T-helper 17 cell (primary cell): ENCODE results near the gene CNTN4. TPM values are rescaled to one million over a fixed set of nuclear protein-coding genes. Genes with fewer than 3 reads are reported as not detected.

Experiments used
- ATAC-seq: fragments of 150-1000 bp; cut with Tn5 transposase; 2 replicates; pipeline ENCODE4 v1.10.0; 2021; ENCODE audit warnings: mild to moderate bottlenecking, moderate library complexity
- DNase-seq, 3 donors: peaks; one replicate each; pipeline versions ENCODE4 v3.0.0 to v3.0.0-alpha.2; 2020 to 2021
- H3K9me3 ChIP-seq: one replicate; pipeline ENCODE4 v1.7.0; 2013; ENCODE audit warnings: low read length, mild to moderate bottlenecking; ENCODE audit not compliant: control insufficient read depth, poor library complexity, severe bottlenecking
- H3K27ac Mint-ChIP-seq: one replicate; pipeline ENCODE4 v1.8.0; 2022; ENCODE audit warnings: mild to moderate bottlenecking, moderate library complexity, mixed read lengths
- H3K27me3 Mint-ChIP-seq: one replicate; pipeline ENCODE4 v1.8.0; 2022; ENCODE audit warnings: mixed read lengths
- H3K36me3 Mint-ChIP-seq: one replicate; pipeline ENCODE4 v1.8.0; 2022; ENCODE audit warnings: low read depth, mixed read lengths
- H3K4me1 Mint-ChIP-seq: one replicate; pipeline ENCODE4 v1.8.0; 2022; ENCODE audit warnings: mild to moderate bottlenecking, mixed read lengths
- H3K4me3 Mint-ChIP-seq: one replicate; pipeline ENCODE4 v1.8.0; 2022; ENCODE audit warnings: mild to moderate bottlenecking, moderate library complexity, mixed read lengths
- total RNA-seq, 4 donors: library from RNA in 2 of 4; stranded (reverse) in 2 of 4; gene quantifications; one replicate each; pipeline ENCODE4 v1.2.3 and lab custom pipeline; 2022 to 2026

Gene CNTN4
- total RNA-seq, 2 donors from 2014 or later: not detected

DNA sequence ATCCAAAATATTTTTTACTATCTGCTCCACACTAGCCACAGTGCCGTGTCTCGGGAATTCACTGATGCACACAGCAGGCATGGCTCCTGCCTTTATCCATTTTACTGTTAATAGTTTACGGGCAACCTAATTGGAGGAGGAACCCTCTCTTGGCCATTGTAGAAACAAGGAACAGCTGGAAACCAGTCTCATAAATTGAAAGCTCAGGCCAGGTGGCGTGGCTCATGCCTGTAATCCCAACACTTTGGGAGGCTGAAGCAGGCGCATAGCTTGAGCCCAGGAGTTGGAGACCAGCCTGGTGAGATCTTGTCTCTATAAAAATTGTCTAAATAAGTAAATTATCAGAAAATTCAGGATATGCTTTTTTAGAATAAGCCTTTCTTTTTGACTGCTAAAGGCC, 972.5 kb downstream of the CNTN4 start:
- H3K4me1 Mint-ChIP-seq: no peaks in the 10 kb centered on the region
- H3K9me3 ChIP-seq: no peaks in the 10 kb centered on the region
- no peaks in the 10 kb centered on the region for H3K36me3 Mint-ChIP-seq
- H3K27ac Mint-ChIP-seq: no peak overlapping the region
- H3K4me3 Mint-ChIP-seq: no peak overlapping the region
- no peak for ATAC-seq
- no peaks in the 10 kb centered on the region for H3K27me3 Mint-ChIP-seq
- DNase-seq: no peak

DNA sequence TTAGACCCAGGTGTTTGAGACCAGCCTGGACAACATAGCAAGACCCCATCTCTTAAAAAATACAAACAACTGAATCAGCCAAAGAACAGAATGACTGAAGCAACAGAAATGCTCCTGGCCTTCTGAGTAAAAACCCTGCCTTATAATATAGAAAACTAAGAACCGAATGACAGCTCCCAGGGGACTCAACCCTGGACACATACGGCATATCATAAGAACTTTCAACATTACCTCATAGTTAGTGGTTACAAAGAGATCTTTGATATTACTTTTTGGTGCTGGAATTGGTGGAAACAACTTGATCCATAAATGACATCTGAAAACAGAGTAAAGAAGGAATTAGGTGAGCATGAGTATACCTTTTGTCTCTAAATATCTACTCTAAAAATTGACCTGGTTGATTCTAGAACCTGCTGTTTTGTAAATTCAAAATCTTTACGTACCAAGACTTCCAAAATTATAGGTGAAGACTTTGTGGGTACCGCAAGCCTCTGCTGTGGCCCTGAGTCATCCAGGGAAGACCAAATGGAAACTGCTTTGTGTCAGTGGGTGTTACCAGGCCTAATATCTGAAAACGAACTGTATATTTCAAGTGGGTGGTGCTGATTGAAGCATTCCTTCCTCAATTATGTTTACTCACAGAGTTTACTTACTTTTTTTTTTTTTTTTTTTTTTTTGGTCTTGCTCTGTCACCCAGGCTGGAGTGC, 976.0 kb downstream of the CNTN4 start:
- Mint-ChIP-seq H3K4me1 (peaks cover 5% of the 10 kb centered on the region), H3K36me3 (no peaks in the 10 kb centered on the region), H3K27me3 (peaks cover 8% of the 10 kb centered on the region), H3K27ac (no peak overlapping the region), H3K4me3 (no peak overlapping the region)
- ATAC-seq: no peak
- H3K9me3 ChIP-seq: no peaks in the 10 kb centered on the region
- no peak for DNase-seq

DNA sequence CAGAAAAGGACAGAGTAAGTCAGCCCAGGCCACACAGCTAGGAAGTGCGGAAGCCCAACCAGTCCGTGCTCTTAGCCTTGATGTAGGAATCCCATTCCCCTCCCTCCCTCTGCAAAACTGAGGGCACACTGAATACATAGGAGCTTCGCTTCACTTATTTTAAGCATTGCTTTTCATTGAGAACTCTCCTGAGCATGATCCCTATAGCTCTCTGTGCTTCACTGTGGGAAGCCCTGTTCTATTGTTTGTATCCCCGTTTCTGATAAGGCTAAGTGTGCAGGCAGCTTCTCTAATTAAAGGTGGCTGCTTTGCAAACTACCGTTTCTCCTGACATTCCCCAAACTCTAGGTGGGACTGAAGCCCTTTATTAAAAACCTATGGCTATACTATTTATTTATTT, 981.6 kb downstream of the CNTN4 start:
- no peak for DNase-seq
- Mint-ChIP-seq H3K36me3 (no peaks in the 10 kb centered on the region), H3K4me1 (peaks cover 7% of the 10 kb centered on the region), H3K27ac (no peak overlapping the region), H3K4me3 (no peak overlapping the region), H3K27me3 (peaks cover 13% of the 10 kb centered on the region)
- no peak for ATAC-seq
- H3K9me3 ChIP-seq: no peaks in the 10 kb centered on the region

DNA sequence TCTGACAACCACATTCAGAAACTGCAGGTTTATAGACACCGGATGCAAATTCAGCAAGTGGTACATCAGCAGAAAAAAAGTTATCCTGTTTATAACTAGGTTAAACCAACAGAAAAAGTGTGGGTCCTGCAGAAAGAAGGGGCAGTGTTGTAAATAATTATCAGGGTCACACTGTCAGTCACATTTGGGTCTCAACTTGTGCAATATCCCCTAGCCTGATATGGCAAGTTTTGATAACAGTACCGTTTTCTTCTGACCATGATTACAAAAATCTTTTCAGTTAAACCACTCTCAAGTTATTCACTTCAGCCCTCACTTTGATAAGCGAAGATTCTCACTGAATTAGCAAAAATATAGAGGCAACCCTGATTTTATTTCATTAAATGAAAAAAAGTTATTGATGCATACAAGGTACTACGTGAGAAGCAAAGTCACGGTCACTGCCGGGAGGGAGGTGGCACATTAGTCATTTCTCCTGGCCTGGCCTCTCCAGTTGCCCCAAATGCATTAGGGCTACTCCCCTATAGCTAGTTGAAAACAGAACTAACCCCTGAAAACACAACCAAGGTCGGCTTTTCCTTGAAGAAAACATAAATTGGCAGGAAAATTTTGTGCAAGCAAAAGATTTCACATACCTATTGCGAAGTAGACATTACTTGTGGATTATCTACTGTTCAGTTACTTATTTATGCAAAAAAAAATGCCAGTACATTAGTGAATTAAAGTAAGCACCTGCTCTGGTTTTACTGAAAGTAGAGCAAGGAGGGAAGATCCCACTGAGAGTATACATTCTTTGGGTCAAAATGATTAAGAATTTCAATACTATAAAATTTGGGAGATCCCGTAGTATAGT, 982.9 kb downstream of the CNTN4 start:
- ATAC-seq: no peak
- Mint-ChIP-seq H3K27ac (no peak overlapping the region), H3K36me3 (no peaks in the 10 kb centered on the region), H3K4me1 (peaks cover 10% of the 10 kb centered on the region), H3K4me3 (no peak overlapping the region), H3K27me3 (peaks cover 13% of the 10 kb centered on the region)
- no peaks in the 10 kb centered on the region for H3K9me3 ChIP-seq
- DNase-seq: no peak

DNA sequence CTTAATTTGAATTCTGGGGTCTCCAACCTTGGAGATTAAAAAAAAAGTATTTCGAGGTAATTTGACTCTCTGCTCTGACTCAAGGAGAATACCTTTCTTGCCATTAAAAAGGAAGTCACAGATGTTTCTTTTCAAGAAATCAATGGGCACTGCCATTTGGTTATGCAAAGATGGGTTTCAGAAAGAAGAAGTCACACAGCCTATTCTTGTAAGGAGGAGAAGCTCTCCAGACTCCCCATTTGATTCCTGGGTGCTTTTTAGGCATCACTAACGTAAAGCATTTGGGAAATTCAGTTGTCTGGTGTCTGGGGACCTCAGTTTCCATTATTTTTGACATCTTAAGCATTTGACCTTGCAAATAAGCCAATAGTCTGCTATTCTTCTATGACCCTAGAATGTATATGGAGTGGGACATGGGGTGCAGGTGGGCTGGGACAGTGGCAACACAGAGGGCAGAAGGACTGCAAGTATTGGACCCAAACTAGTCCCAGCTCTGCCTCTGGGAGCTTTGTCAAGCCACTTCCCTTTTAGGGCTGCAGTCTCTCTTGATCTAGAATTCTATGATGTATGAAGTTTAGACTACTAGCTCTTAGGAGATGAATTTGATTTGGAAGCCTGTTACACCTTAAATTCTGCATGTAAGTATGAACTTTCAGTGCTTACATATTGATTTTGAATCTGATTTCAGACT, 983.7 kb downstream of the CNTN4 start:
- DNase-seq (no peak), ATAC-seq (no peak)
- no peaks in the 10 kb centered on the region for H3K36me3 Mint-ChIP-seq
- H3K27ac Mint-ChIP-seq: no peak overlapping the region
- no peaks in the 10 kb centered on the region for H3K9me3 ChIP-seq
- H3K4me1 Mint-ChIP-seq: peaks cover 10% of the 10 kb centered on the region
- H3K27me3 Mint-ChIP-seq: peaks cover 13% of the 10 kb centered on the region
- H3K4me3 Mint-ChIP-seq: no peak overlapping the region

DNA sequence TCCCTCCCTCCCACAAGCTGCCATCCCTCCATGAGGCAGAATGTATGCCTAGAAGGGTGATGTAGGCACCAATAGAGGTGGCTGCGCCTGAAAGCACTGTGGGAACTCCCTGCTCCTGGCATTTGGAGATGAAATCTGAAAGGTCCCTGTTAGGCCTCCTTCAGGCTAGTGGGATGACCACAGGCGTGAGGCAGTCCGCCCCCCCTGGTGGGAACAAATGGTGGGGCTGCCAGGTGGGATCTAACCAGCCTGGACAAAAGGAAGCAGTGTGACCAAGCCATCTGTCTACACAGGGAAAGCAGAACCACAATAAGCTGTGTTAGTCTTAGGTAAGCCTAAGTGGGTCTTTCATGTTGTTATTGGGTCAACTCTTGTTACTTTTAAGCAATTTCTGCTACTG, 986.2 kb downstream of the CNTN4 start:
- H3K9me3 ChIP-seq: no peaks in the 10 kb centered on the region
- peaks cover 5% of the 10 kb centered on the region for H3K4me1 Mint-ChIP-seq
- no peak overlapping the region for H3K4me3 Mint-ChIP-seq
- no peaks in the 10 kb centered on the region for H3K36me3 Mint-ChIP-seq
- DNase-seq: no peak
- no peak for ATAC-seq
- peaks cover 5% of the 10 kb centered on the region for H3K27me3 Mint-ChIP-seq
- H3K27ac Mint-ChIP-seq: no peak overlapping the region

DNA sequence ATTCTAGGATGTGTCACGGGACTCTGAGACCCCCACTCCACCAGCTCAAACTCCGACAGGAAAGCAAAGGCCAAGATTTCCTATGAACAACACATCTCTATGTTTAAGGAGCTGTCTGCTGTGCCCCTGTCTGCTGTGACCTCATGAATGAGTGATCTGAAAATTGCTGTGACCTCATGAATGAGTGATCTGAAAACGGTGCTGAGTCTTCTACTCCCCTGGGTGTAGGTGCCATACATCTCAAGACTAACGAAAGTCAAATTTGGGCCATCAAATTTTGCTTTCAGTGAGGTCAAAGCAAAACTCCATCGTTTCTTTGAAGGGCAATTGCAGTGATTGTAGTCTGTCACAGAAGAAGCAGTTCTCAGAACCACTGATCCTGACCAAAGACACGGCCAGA, 987.1 kb downstream of the CNTN4 start:
- peaks cover 5% of the 10 kb centered on the region for H3K27me3 Mint-ChIP-seq
- no peaks in the 10 kb centered on the region for H3K9me3 ChIP-seq
- H3K27ac Mint-ChIP-seq: no peak overlapping the region
- H3K4me3 Mint-ChIP-seq: no peak overlapping the region
- H3K36me3 Mint-ChIP-seq: no peaks in the 10 kb centered on the region
- peaks cover 5% of the 10 kb centered on the region for H3K4me1 Mint-ChIP-seq
- no peak for ATAC-seq
- no peak for DNase-seq

DNA sequence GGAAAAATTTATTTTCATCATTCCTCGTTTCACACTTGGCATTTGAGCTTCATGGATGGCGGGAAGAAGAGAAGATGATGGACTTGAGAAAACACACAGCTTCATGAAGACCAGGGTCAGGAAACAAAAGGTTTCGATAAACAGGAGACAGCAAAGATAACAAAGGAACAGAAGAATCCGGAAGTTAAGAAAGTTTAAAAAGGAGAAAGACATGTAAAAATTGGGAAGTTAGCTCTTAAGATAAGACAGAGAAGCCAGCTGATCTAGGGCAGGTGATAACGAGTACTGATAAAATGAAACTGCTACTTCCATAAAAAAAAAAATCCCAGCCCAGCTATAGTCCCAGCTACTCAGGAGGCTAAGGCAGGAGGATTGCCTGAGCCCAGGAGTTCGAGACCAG, 987.6 kb downstream of the CNTN4 start:
- H3K27ac Mint-ChIP-seq: no peak overlapping the region
- no peak overlapping the region for H3K4me3 Mint-ChIP-seq
- peaks cover 5% of the 10 kb centered on the region for H3K4me1 Mint-ChIP-seq
- H3K9me3 ChIP-seq: no peaks in the 10 kb centered on the region
- peaks cover 5% of the 10 kb centered on the region for H3K27me3 Mint-ChIP-seq
- ATAC-seq (no peak), DNase-seq (no peak)
- no peaks in the 10 kb centered on the region for H3K36me3 Mint-ChIP-seq

DNA sequence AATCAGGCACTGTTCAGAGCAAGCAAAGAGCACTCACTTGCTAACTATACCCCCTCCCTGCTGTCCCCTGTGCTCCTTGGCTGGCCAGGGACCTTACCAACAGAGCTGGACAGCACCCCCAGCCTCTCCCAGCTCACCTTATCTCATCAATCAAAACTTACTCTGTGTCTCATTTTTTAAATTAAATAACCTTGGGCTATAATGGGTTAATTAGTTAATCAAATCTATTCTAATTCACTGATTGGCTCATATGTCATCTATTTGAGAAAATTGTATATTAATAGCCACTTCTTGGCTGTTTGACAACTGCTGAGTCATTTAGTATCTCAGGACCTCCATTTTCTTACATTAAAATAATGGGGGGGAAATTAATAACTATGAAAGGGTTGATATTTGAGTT, 988.6 kb downstream of the CNTN4 start:
- Mint-ChIP-seq H3K4me1 (peaks cover 5% of the 10 kb centered on the region), H3K36me3 (no peaks in the 10 kb centered on the region), H3K27me3 (peaks cover 5% of the 10 kb centered on the region), H3K4me3 (no peak overlapping the region), H3K27ac (no peak overlapping the region)
- DNase-seq (no peak), ATAC-seq (no peak)
- H3K9me3 ChIP-seq: no peaks in the 10 kb centered on the region

DNA sequence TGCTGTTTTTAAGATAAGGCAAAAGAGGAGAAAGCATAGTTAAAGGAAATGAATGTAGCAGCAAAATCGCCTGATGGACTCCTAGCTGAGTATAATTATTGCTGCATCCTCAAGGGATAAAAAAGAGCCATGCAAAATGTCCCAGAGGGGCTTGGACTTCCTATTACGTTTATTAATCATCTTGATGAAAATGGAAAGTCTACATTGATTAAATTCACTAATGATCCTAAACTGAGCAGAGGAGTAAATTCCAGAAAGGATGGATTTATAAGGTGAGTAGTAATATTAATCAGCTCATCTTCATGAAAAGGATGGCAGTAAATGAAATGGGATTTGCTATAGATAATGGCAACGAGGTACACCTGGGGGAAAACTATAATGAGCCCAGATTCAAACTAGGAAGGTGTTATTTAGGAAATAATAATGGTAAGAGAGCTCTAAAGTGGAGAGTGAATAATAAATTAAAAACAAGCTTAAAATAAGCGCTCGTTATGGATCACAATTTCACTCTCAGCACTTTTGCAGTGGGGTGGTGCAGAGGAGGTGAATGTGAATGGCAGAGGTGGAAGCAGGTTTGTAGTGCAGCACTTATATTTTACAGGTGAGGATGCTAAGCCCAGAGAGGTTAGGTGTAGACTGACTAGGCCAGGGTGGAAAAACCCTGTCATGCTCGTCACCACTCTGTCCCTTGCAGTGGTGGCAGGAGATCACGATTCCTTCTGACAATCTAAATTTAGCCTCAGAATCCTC, 989.2 kb downstream of the CNTN4 start:
- Mint-ChIP-seq H3K4me3 (no peak overlapping the region), H3K27ac (no peak overlapping the region), H3K36me3 (no peaks in the 10 kb centered on the region), H3K27me3 (peaks cover 6% of the 10 kb centered on the region), H3K4me1 (peaks cover 6% of the 10 kb centered on the region)
- H3K9me3 ChIP-seq: no peaks in the 10 kb centered on the region
- DNase-seq (no peak), ATAC-seq (no peak)

DNA sequence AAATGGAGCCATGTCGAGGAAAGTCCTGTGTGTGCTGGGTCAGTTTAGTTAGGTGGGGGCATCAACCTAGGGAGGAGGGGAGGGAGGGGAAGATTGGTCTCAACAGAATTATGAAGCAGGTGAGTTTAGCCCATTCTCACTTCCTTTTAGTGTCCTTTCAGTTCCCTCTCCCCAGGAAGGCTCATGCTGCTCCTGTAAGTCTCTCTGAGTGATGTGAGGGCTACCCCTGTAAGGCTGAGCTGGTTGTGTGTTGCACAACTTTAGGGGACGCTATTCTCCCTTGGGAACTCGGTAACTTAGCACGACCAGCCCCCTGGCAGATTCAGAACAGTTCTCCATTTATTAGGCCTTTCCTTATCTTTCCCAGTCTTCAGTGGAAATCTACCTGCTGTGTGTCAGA, 990.4 kb downstream of the CNTN4 start:
- DNase-seq: no peak
- Mint-ChIP-seq H3K36me3 (no peaks in the 10 kb centered on the region), H3K4me3 (no peak overlapping the region), H3K27ac (no peak overlapping the region), H3K27me3 (peaks cover 5% of the 10 kb centered on the region), H3K4me1 (peaks cover 7% of the 10 kb centered on the region)
- no peak for ATAC-seq
- H3K9me3 ChIP-seq: no peaks in the 10 kb centered on the region

DNA sequence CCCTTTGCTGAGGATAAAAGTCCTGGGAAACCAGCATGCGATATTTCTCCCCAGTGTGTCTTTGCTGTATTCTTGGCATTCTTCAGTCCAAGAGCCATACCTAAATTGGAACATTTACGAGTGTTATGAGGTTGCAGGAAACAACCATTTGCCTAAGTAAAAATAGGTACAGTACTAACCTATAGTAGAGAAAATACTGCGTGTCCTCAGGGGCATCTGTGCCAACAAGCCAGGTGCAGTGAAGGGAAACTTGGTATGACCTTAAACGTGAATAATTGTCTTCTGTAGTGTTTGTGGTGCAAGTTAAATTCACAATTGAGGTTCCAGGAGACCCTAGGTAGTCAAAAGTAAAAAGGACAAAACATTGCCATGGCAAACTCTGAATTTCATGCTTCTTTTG, 999.3 kb downstream of the CNTN4 start:
- no peaks in the 10 kb centered on the region for H3K36me3 Mint-ChIP-seq
- H3K4me1 Mint-ChIP-seq: no peaks in the 10 kb centered on the region
- no peaks in the 10 kb centered on the region for H3K9me3 ChIP-seq
- no peak for DNase-seq
- no peak overlapping the region for H3K27ac Mint-ChIP-seq
- ATAC-seq: no peak
- H3K27me3 Mint-ChIP-seq: peaks cover 2% of the 10 kb centered on the region
- H3K4me3 Mint-ChIP-seq: no peak overlapping the region
